IMR-90 (cell line): Measurements from ENCODE around the gene HIKESHI. TPM values are rescaled to one million over a fixed set of nuclear protein-coding genes. Genes with fewer than 3 reads are reported as not detected.

Source experiments
- ATAC-seq: fragments of 200-7000 bp; cut with Tn5 transposase; 2 replicates; pipeline ENCODE4 v1.9.1; 2020; ENCODE audit warnings: low read depth, mild to moderate bottlenecking, moderate library complexity
- BruUV-seq: library from RNA; stranded (reverse); fragments of 400-500 nt; replicated peaks from 2 replicates; lab custom pipeline; 2021; lab: Mats Ljungman, UMichigan
- CTCF ChIA-PET: fragments of 300-600 bp; formaldehyde crosslinking; extraction: SDS; loops from one replicate; lab custom pipeline; 2021; ENCODE audit warnings: antibody characterized with exemption; lab: Yijun Ruan, JAX
- POLR2A ChIA-PET: fragments of 300-600 bp; sonication (Branson Sonifier 250); formaldehyde crosslinking; loops from one replicate; lab custom pipeline; 2022; ENCODE audit warnings: antibody characterized with exemption; ENCODE audit not compliant: unreplicated experiment; lab: Charles Lee
- DNase-seq: peaks from one replicate; pipeline ENCODE4 v3.0.0; 2013
- H2AFZ ChIP-seq: replicated peaks from 2 replicates; pipeline ENCODE3; 2013; ENCODE audit warnings: low read length, mild to moderate bottlenecking; ENCODE audit not compliant: poor library complexity
- H2AK5ac ChIP-seq: 2 replicates; pipeline ENCODE4 v1.6.1; 2013; ENCODE audit warnings: low read depth, low read length, inconsistent platforms
- H2AK9ac ChIP-seq: replicated peaks from 2 replicates; pipeline ENCODE3; 2013; ENCODE audit warnings: mild to moderate bottlenecking, low read depth, low read length, moderate library complexity; ENCODE audit not compliant: poor library complexity
- H2BK120ac ChIP-seq: 2 replicates; pipeline ENCODE4 v1.6.1; 2013; ENCODE audit warnings: low read depth, low read length, inconsistent platforms
- H2BK15ac ChIP-seq: 3 replicates; pipeline ENCODE4 v1.6.1; 2013; ENCODE audit warnings: low read depth, low read length, inconsistent platforms
- H2BK20ac ChIP-seq: 2 replicates; pipeline ENCODE4 v1.6.1; 2013; ENCODE audit warnings: low read depth, mild to moderate bottlenecking, inconsistent platforms, low read length, moderate library complexity
- H2BK5ac ChIP-seq: 2 replicates; pipeline ENCODE4 v1.6.1; 2013; ENCODE audit warnings: mild to moderate bottlenecking, low read depth, low read length, inconsistent platforms; ENCODE audit not compliant: poor library complexity, severe bottlenecking
- H3K14ac ChIP-seq: replicated peaks from 2 replicates; pipeline ENCODE4 v1.6.1; 2013; ENCODE audit warnings: low read depth, low read length, inconsistent platforms
- H3K18ac ChIP-seq: 2 replicates; pipeline ENCODE4 v1.6.1; 2013; ENCODE audit warnings: low read depth, low read length, control low read depth
- H3K23ac ChIP-seq: 2 replicates; pipeline ENCODE4 v1.6.1; 2013; ENCODE audit warnings: low read depth, low read length, inconsistent platforms
- H3K27ac ChIP-seq: 2 replicates; pipeline ENCODE4 v1.5.1; 2013; ENCODE audit warnings: mild to moderate bottlenecking, control low read depth, low read length; ENCODE audit not compliant: insufficient read depth
- H3K27me3 ChIP-seq: 2 replicates; pipeline ENCODE4 v1.6.1; 2013; ENCODE audit warnings: low read length; ENCODE audit not compliant: control insufficient read depth, insufficient read depth
- H3K36me3 ChIP-seq: 2 replicates; pipeline ENCODE4 v1.6.1; 2013; ENCODE audit warnings: low read length, mixed read lengths; ENCODE audit not compliant: control insufficient read depth, insufficient read depth
- H3K4ac ChIP-seq: 2 replicates; pipeline ENCODE4 v1.6.1; 2013; ENCODE audit warnings: low read depth, low read length, inconsistent platforms
- H3K4me1 ChIP-seq: 2 replicates; pipeline ENCODE4 v1.6.1; 2013; ENCODE audit warnings: low read length, mixed read lengths; ENCODE audit not compliant: control insufficient read depth, insufficient read depth
- H3K4me2 ChIP-seq: 2 replicates; pipeline ENCODE4 v1.6.1; 2013; ENCODE audit warnings: low read depth, mild to moderate bottlenecking, control low read depth, low read length, moderate library complexity
- H3K4me3 ChIP-seq: 2 replicates; pipeline ENCODE4 v1.5.1; 2013; ENCODE audit warnings: low read depth, mild to moderate bottlenecking, control low read depth, low read length, moderate library complexity; ENCODE audit not compliant: insufficient read depth
- H3K56ac ChIP-seq: 2 replicates; pipeline ENCODE4 v1.6.1; 2013; ENCODE audit warnings: low read length, inconsistent platforms; ENCODE audit not compliant: insufficient read depth; ENCODE audit errors: extremely low read depth
- H3K79me1 ChIP-seq, 2 experiments: 2 replicates each; pipeline ENCODE4 v1.6.1; 2013; ENCODE audit warnings: low read length in 2 of 2, inconsistent platforms in 1 of 2, low read depth in 1 of 2
- H3K9ac ChIP-seq: 2 replicates; pipeline ENCODE4 v1.6.1; 2013; ENCODE audit warnings: low read depth, low read length, control low read depth
- H3K9me1 ChIP-seq: 2 replicates; pipeline ENCODE4 v1.6.1; 2013; ENCODE audit warnings: low read length, inconsistent platforms; ENCODE audit not compliant: insufficient read depth
- H3K9me3 ChIP-seq: 2 replicates; pipeline ENCODE4 v1.6.1; 2013; ENCODE audit warnings: low read length; ENCODE audit not compliant: control insufficient read depth, insufficient read depth
- H4K20me1 ChIP-seq: 2 replicates; pipeline ENCODE4 v1.6.1; 2013; ENCODE audit warnings: low read length, inconsistent platforms; ENCODE audit not compliant: insufficient read depth
- H4K5ac ChIP-seq: 2 replicates; pipeline ENCODE4 v1.6.1; 2013; ENCODE audit warnings: mild to moderate bottlenecking, low read depth, low read length, control low read depth
- H4K8ac ChIP-seq, 2 experiments: 2 replicates each; pipeline ENCODE4 v1.6.1; 2013; ENCODE audit warnings: low read depth in 2 of 2, low read length in 2 of 2, control low read depth in 1 of 2, inconsistent platforms in 1 of 2
- H4K91ac ChIP-seq: 2 replicates; pipeline ENCODE4 v1.6.1; 2013; ENCODE audit warnings: low read depth, low read length, inconsistent platforms; ENCODE audit not compliant: insufficient read depth
- CEBPB ChIP-seq: IDR thresholded peaks from 2 replicates; pipeline ENCODE4 v1.6.1; 2012; ENCODE audit warnings: low read depth, low read length, improper control_type of control experiment
- CHD1 ChIP-seq: IDR thresholded peaks from 2 replicates; pipeline ENCODE4 v1.6.1; 2012; ENCODE audit warnings: low read depth, low read length, improper control_type of control experiment
- ELK1 ChIP-seq: fragments of 150-350 bp; IDR thresholded peaks from 2 replicates; pipeline ENCODE4 v1.6.1; 2016; ENCODE audit warnings: low read depth, mild to moderate bottlenecking, low read length, moderate library complexity, borderline replicate concordance
- RCOR1 ChIP-seq: IDR thresholded peaks from 2 replicates; pipeline ENCODE4 v1.6.1; 2012; ENCODE audit warnings: mild to moderate bottlenecking, low read length, improper control_type of control experiment; ENCODE audit not compliant: insufficient replicate concordance
- WGBS, 2 experiments: methylation state at CpG; one replicate each; pipeline versions ENCODE4 v1.1.5 to v1.1.7; 2013; ENCODE audit warnings: missing lambda C conversion rate in 2 of 2; ENCODE audit not compliant: insufficient read length in 1 of 2; ENCODE audit errors: extremely low coverage in 2 of 2; 5-methylcytosine and 5-hydroxymethylcytosine counted together
- dilution Hi-C: fragments of 300-500 bp; cut with HindIII; formaldehyde crosslinking; loops from one replicate; pipeline ENCODE4 v1.14.3; 2018; ENCODE audit warnings: low sequenced_read_pairs; ENCODE audit not compliant: unreplicated experiment
- in situ Hi-C: fragments of 300-500 bp; cut with MboI; formaldehyde crosslinking; loops from 3 replicates; pipeline ENCODE4 v1.14.3; 2019; ENCODE audit warnings: low sequenced_read_pairs, inconsistent platforms, mixed read lengths
- intact Hi-C: fragments of 100-400 bp; cut with micrococcal nuclease; formaldehyde crosslinking; loops from 2 replicates; pipeline ENCODE4 v1.10.0; 2022
- polyA plus RNA-seq, 3 experiments: library from polyadenylated mRNA; depleted of rRNA; stranded (reverse); fragments of >200 nt; gene quantifications; 2 replicates each; pipeline ENCODE4 v1.2.3, GENCODE V29; 2012; ENCODE audit warnings: low replicate concordance in 1 of 3
- total RNA-seq: library from RNA; depleted of rRNA; stranded (reverse); fragments of >200 nt; gene quantifications from 2 replicates; pipeline ENCODE4 v1.2.3, GENCODE V29; 2012

Gene HIKESHI
- total and polyA plus RNA-seq, 2 of the 4 experiments (the other 2 are of a cell fraction) = 49.4 to 73.5 TPM

GRCh38 chr11:86314636-86315035 lies 12.6 kb downstream of the HIKESHI start:
- H4K8ac ChIP-seq = no peak overlapping the region
- ATAC-seq = no peak
- no peaks in the 10 kb centered on the region for H3K9me1 ChIP-seq
- TF ChIP-seq CHD1 (no peak), CEBPB (no peak), RCOR1 (no peak), ELK1 (no peak)
- H2AK9ac ChIP-seq = no peak overlapping the region
- H3K14ac ChIP-seq = no peak overlapping the region
- H3K4me1 ChIP-seq = no peaks in the 10 kb centered on the region
- H3K27ac ChIP-seq = no peak overlapping the region
- H3K23ac ChIP-seq = no peak overlapping the region
- no TSS peak for BruUV-seq
- H3K18ac ChIP-seq = no peak overlapping the region
- H2BK15ac ChIP-seq = no peak overlapping the region
- no peak overlapping the region for H3K4ac ChIP-seq
- H3K4me2 ChIP-seq = no peak overlapping the region
- no peaks in the 10 kb centered on the region for H3K27me3 ChIP-seq
- H3K36me3 ChIP-seq = peaks cover 11% of the 10 kb centered on the region
- H2BK5ac ChIP-seq = no peak overlapping the region
- CTCF ChIA-PET = no interaction called here
- WGBS, 2 experiments = no CpG with 5 or more reads among the region's 2 CpGs
- no peak overlapping the region for H2BK20ac ChIP-seq
- H3K79me1 ChIP-seq = peaks cover 10 to 22% of the 10 kb centered on the region in 2 experiments
- in situ Hi-C loops = no loop called here
- H2AFZ ChIP-seq = no peak overlapping the region
- no peak overlapping the region for H3K56ac ChIP-seq
- H4K5ac ChIP-seq = no peak overlapping the region
- no peak for DNase-seq
- no peak overlapping the region for H2BK120ac ChIP-seq
- H4K20me1 ChIP-seq = no peaks in the 10 kb centered on the region; the same call in 1 of the 2 replicates
- no peak overlapping the region for H2AK5ac ChIP-seq
- H4K91ac ChIP-seq = no peak overlapping the region
- POLR2A ChIA-PET = no interaction called here
- intact Hi-C loops = no loop called here
- no peaks in the 10 kb centered on the region for H3K9me3 ChIP-seq
- H3K4me3 ChIP-seq = no peak overlapping the region
- dilution Hi-C loops = no loop called here
- no peak overlapping the region for H3K9ac ChIP-seq
